H1 (cell line): Measurements from ENCODE around the gene FBLIM1. TPM values are rescaled to one million over a fixed set of nuclear protein-coding genes. Genes with fewer than 3 reads are reported as not detected.

Experiments used
- ATF3 ChIP-seq: IDR thresholded peaks from 2 replicates; pipeline ENCODE4 v1.6.1; 2011; ENCODE audit warnings: low read depth, mild to moderate bottlenecking, low read length; ENCODE audit not compliant: insufficient read depth
- CBX5 ChIP-seq: fragments of 300-800, 300-1000 bp; sonication (generic); IDR thresholded peaks from 2 replicates; pipeline ENCODE4 v1.7.1; 2016; ENCODE audit warnings: antibody characterized with exemption, low read length, low read depth
- CREB1 ChIP-seq: IDR thresholded peaks from 2 replicates; pipeline ENCODE4 v1.6.1; 2012; ENCODE audit warnings: inconsistent platforms
- CTBP2 ChIP-seq: IDR thresholded peaks from 2 replicates; pipeline ENCODE4 v1.7.0; 2011; ENCODE audit warnings: borderline replicate concordance, mild to moderate bottlenecking, moderate library complexity, mixed read lengths, low read length; ENCODE audit not compliant: insufficient read depth, insufficient read length
- CTCF ChIP-seq, 3 experiments: IDR thresholded peaks; 1 replicate in 2 of 3; 2 replicates in 1 of 3; pipeline versions ENCODE4 v1.5.1 to v1.6.1; 2011; ENCODE audit warnings: low read length in 3 of 3, mild to moderate bottlenecking in 3 of 3, inconsistent platforms in 2 of 3, low read depth in 1 of 3, moderate library complexity in 1 of 3; ENCODE audit not compliant: insufficient read depth in 1 of 3; ENCODE audit errors: control extremely low read depth in 1 of 3
- GTF2F1 ChIP-seq: IDR thresholded peaks from 2 replicates; pipeline ENCODE4 v1.6.1; 2012; ENCODE audit warnings: low read depth, low read length, improper control_type of control experiment, borderline replicate concordance
- MAX ChIP-seq: IDR thresholded peaks from 2 replicates; pipeline ENCODE4 v1.6.1; 2012; ENCODE audit warnings: inconsistent platforms
- RFX5 ChIP-seq: IDR thresholded peaks from 2 replicates; pipeline ENCODE4 v1.6.1; 2011; ENCODE audit warnings: low read depth, low read length, improper control_type of control experiment, borderline replicate concordance
- SIN3A ChIP-seq, 2 experiments: IDR thresholded peaks in 1 of 2; conservative IDR thresholded peaks in 1 of 2; 2 replicates each; pipeline ENCODE4 v1.6.1; 2011 to 2012; ENCODE audit warnings: low read length in 2 of 2, improper control_type of control experiment in 1 of 2, low read depth in 1 of 2, mild to moderate bottlenecking in 1 of 2
- polyA plus RNA-seq, 7 experiments: library from polyadenylated mRNA; depleted of rRNA in 3 of 7; stranded (reverse) in 5 of 7; unstranded in 2 of 7; fragments of >200 nt in 5 of 7; fragments of 200-250 nt in 2 of 7; gene quantifications; 1 replicate in 5 of 7; 2 replicates in 1 of 7; 4 replicates in 1 of 7; pipeline versions ENCODE4 v1.2.1 to v1.2.3, GENCODE V29; 2011 to 2013; ENCODE audit warnings: missing spikeins in 2 of 7, mixed read lengths in 2 of 7
- total RNA-seq: library from RNA; stranded (reverse); fragmentation: NEBNext Ultra II Directional; extraction: Animal tissue kit (Norgen Biotek cat#: 25700); gene quantifications from 2 replicates; pipeline ENCODE4 v1.2.1, GENCODE V29; 2021

FBLIM1 gene
- total and polyA plus RNA-seq, 2 of the 8 experiments (the other 6 are each of a cell fraction or from before 2014, with no cell fraction given), result 66.6 to 66.7 TPM

- TF ChIP-seq CTCF (IDR thresholded peaks at IDR 0.05; ENCODE audit: control extremely low read depth in 1 of 3, insufficient read depth in 1 of 3, low read depth in 1 of 3, low read length in 3 of 3) (peak in 2 of 3 experiments; percentile 91 to 98; a peak in 3 of 4 replicates), CREB1 (no peak), ATF3 (no peak), RFX5 (0 out of 2 replicates have a peak, but pooled peaks have one; percentile 10), MAX (0 out of 2 replicates have a peak, but pooled peaks have one; percentile 19), CBX5 (no peak), SIN3A (conservative IDR thresholded peaks at IDR 0.05 in 1 of 2, IDR thresholded peaks at IDR 0.05 in 1 of 2; ENCODE audit: low read depth in 1 of 2, low read length in 2 of 2) (peak in 1 of 2 experiments; percentile 60; a peak in 1 of 4 replicates), CTBP2 (no peak), GTF2F1 (no peak)
These were observed 17.4 kb upstream of the FBLIM1 start (continued) for GRCh38 chr1:15740924-15741850.
